HG02885 (cell line): ENCODE data around the gene CFAP100.

Experiments used
- ATAC-seq: cut with Tn5 transposase; IDR thresholded peaks from one replicate; pipeline ENCODE4 v1.9.1; 2021; ENCODE audit warnings: mild to moderate bottlenecking; ENCODE audit not compliant: unreplicated experiment, poor library complexity

CFAP100 gene

DNA sequence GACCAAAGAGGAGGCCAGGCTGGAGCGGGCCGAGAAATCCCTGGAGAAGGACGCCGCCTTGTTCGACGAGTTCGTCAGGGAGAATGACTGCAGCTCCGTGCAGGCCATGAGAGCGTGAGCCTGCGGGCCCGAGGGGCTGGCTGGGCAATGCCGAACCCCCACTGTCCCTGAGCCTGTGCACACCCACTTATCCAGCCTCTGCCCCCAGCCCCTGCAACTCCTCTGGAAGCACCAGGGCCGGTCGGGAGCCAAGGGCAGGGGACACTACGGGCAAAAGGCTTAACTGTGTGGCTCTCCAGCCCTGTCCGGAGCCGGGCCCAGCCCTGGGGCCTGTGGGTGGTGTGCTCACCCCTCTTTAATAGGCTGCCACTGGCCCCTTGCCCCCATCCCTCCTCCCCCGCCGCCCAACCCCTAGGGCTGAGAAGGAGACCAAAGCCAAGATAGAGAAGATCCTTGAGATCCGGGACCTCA is 24.0 kb downstream of the CFAP100 start:
- no peak for ATAC-seq

DNA sequence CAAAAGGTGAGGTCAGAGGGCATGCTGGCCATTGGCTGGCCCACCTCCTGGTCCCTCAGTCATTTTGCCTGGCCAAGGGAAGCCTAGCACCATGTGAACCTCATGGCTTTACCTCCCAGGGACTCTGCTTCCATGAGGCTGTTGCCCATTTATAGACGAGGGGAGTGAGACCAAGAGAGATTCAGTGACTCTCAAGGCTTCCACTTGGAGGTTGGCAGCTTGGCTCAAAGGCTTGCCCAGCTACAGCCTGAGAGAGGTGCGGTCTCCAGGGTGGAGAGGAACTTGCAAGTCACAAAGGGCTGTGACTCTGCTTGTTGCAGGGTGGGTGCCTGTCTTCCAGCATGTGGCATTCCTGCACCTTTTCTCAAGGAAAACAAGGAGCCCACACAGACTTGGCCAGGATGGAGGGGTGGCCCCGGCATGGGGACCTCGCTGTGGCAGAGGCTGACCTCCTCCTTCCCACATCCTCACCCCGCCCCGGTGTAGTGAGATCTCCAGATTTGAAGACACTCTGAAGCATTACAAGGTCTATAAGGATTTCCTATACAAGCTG is 24.5 kb downstream of the CFAP100 start:
- no peak for ATAC-seq

DNA sequence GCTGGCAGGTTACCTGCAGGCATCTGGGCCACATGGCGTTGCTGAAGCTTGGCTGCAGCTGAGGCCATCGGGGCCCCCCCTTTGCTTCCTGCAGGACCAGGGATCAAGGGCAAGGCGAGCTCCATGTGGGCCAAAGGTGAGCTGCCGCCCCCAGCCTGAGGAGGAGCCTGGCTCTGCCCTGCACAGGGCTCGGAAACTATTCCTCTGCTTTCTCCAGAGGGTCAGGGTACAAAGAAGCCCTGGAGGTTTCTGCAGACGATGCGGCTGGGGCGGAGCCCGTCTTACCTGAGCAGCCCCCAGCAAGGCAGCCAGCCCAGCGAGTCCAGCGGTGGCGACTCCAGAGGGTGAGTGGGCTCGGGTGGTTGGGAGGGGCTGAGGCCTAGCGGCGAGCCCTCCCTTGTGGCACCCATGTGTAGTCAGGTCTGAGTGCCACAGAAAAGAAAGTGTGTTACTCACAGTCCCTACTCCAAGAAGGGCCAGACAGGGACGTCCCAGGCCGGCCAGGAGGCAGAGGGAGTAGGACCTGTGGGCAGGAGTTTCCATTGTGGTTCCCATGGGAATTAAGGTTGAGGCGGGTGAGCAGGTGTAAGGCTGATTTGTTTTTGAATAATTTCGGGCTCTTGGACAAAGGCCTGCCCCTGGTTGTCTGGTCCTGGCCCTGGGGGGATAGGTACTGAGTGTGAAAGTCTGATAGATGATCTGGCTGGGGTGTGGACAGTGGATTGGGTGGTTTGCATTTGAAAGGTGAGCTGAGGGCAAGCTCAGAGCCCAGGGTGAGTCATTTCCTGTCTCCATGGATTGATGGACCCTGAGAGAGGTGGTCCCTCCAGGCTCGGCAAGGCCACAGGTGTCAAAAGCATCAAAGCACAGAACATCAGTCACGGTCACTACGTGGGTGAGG is 25.4 kb downstream of the CFAP100 start:
- ATAC-seq, result no peak

DNA sequence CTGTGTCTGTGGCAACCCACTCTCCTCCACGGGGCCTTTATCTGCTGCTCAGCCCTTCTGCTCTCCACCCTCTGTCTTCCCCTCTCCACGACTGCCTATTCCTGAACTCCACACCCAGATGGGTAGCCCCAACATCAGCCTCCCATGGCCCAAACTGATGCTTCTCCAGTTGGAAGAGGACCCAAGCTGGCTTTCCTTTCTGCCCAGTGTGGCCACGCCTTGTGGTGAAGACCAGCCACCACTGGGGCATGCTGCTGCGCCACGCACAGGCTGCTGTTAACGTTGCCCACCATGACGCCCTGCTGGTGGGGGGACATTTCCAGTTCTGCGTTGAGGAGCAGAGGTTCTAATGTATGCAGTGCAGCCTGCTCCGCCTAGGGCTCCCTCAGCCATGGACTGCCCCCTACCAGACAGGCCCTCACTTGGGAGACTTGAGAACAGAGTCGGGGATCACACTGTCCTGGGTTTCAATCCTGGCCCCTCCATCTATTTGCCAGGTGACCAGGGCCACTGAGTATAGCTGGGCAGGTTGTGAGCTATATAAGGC is 26.9 kb downstream of the CFAP100 start:
- no peak for ATAC-seq

DNA sequence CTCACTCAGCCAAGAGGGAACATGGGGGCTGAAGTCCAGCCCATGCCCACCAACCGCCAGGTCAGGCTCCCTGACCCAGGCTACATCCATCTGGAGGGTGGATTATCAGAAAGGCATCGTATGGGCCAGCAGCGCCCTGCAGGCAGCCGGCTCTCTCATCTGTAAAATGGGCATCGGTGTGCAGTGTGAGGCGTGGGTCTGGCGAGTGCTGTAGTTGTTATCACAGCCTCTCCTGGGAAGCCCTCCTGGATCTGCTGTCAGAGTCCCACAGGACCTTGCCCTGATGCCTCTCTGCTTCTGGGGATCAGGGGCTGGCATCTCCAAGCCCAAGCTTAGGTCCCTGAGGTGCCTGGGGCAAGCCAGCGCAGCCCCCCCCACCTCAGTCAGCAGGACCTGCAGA is 27.4 kb downstream of the CFAP100 start:
- no peak for ATAC-seq

DNA sequence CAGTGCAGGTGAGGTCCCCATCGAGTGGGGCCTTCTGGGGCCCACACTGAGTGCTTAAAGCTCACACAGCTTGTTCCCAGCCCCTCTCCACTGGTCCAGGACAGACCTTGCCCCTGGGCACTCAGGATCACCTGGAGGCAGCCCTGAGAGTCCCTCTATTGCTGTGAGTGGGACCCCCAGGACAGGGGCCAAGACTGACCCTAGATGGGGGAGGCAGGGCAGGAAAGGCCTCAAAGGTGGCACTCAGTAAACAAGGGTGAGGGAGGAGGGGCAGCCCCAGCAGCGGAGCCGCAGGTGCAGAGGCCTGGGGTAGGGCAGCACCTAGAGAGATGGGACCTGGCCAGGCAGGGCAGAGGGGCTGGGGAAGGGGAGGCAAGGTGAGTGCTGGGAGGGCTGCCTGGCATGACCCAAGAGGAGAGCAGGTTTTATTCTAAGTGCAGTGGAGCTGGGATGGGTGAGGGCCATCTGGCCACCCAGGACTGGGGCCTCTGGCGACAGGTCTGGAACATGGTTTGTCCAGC is 27.9 kb downstream of the CFAP100 start:
- no peak for ATAC-seq

DNA sequence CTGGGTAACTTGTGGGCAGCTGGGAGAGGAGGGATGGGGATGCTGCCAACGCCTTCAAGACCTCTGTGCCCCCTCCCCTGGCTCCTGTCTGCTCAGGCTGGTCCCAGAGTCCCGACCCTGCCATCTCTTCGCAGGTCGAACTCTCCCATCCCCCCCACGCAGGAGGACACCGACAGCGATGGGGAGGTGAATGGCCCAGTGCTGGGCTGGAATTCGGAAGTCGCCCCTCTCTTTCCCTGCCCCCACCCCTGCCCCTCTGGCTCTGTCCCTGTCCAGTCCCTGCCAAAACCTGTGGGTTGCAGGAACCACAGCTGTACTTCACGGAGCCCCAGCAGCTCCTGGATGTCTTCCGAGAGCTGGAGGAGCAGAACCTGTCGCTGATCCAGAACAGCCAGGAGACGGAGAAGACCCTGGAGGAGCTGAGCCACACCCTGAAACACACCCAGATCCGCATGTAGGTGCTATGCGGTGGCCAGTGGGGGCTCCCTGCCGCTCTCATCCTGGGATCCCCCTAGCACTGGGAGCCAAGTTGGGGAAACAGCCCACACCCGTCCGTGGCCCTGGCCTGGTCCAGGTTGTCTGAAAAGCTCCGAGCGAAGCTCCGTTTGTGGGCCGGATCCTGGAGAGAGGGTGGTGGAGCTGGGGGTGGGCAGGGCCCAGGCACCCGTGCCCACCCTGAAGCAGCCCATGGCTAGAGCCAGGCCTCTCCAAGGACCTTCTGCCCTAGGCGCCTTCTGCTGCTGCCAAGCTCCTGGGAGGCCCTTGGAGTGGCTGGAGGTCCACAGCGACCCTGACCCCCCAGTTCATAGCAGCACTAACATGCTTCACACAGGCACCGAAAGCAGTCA is 28.7 kb downstream of the CFAP100 start:
- ATAC-seq, result no peak

DNA sequence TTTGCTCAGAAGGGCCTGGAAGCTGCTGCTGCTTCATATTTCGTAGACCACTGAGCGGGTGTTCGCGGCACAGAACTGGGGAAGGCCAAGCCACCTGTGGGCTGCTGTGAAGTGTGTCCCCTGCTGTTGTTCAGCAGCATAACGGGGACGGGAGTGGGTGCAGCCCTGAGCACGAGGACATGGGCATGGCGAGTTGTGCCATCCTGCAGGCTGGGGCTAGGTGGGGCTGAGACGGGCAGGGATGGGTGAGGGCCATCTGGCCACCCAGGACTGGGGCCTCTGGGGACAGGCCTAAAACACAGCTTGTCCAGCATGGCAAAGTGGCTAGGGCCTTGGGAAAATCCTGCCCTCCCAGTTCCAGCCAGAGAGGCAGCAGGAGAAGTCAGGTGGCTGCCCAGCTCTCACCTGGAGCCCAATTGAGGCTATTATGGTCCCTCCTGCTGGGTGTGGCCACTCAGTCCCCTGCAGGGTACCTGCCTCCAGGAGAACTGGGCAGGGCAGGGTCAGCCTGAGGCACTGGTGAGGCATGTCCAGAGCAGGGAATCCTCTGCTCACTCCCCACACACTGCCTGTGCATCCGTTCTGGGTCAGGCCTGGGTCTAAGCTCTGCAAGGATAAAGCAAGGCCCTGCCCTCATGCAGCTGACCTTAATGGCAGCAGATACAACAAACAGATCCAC is 29.5 kb downstream of the CFAP100 start:
- no peak for ATAC-seq

DNA sequence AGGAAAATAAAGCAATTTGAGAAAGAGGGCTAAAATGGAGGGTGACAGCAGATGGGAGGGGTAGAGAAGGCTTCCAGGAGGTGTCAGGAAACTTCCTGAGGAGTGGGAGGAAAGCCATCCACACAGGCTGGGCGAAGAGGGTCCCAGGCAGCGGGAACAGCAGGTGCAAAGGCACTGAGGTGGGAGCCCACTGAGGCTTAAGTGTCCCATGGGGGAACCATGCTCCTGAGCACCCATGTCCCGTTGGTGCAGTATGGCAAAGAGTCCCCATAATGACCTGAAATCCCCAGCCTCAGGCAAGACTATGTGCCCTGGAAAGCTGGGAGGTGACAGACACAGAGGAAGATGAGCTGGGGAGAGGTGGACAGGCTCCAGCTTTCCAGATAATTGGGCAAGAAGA is 30.0 kb downstream of the CFAP100 start:
- ATAC-seq, result no peak

DNA sequence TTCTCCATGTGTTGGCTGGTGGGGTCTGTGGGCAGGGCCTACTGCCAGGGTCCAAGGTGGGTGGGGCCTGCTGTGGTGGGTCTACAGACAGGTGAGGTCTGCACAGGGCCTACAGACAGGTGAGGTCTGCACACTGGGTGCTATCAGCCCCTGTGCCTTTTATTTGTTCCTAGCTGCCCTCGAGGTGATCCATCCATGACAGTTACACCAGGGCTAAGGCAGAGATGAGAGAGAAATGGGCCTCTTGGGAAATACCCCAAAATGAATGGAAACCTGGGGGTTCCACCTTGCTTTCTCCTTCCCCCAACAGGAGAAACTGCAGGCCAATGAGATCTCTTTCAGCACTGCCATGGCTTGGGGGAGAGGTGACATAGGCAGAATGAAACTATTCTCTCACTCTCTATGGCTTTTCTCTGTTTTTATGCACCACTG is 36.4 kb downstream of the CFAP100 start:
- ATAC-seq, result peak; percentile 81

DNA sequence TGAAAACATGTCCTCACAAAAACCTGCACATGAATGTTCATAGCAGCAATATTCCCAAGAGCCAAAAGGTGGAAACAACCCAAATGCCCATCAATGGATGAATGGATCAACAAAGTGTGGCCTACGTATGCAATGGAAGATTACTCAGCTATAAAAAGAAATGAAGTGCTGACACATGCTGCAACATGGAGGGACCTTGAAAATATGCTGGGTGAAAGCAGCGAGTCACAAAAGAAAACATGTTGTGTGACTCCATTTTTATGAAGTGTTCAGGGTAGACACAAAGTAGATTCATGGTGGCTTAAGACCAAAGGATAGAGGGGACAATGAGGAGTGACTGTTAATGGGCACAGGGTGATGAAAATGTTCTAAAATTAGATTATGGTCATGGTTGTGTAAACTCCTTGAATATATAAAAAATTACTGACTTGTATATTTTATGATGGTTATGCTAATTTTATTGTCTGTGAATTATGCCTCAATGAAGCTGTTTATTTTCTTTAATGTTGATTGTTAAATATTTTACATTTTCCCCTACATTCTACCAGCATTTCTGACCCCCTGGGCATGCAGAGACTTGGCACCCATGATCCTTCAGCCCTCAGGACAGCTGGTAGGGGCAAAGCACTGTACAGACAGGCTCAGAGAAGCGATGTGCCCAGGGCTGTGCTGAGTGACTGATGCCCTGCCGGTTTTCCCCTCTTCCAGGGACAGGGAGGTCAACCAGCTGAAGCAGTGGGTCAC is 37.8 kb downstream of the CFAP100 start:
- no peak for ATAC-seq

DNA sequence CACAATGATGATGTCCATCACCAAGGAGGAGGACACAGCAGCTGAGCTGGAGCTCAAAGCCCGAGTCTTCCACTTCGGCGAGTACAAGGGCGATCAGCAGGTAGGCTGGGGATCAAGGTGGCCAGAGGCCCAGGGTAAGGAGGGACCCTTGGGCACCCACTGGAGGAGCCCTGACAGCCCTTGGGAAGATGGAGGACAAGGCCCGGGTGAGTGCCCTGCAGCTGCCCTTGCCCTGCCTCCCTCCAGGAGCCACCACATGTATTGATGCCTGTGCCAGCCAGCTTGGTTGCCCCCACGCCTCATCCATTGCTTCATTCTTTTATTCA is 38.4 kb downstream of the CFAP100 start:
- no peak for ATAC-seq

DNA sequence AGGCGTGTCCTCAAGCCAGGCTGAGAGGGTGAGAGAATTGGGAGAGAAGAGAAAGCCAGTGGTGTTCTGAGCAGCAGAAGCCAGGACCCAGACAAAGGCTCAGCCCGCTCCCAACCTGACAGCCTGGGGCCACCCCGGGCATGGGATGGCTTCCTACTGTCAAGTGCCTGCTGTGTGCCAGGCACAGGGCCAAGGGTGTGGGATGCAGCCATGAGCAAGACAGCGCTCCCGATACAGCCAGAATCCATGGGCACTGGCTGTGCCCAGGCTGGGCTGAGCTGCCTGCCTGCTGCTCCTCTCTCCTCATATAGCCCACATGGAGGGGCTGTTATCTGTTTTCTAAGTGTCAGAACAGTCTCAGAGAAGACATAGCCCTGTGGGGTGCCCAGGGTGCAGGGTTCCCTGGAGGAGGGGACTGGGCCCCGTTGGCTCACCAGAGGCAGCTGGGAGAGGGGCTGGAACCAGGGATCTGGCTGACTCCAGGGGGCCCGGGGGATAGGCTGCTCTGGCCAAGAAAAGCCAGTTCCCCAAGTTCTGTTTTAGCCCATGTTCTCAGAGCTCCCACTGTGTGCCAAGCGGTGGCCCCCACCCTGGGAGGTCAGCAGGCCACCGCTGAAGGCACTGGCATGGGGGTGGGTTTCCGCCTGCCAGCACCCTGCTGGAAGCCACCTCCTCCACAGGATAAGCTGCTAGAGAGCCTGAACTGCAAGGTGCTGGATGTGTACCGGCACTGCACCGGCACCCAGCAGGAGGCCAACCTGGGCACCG is 39.0 kb downstream of the CFAP100 start:
- no peak for ATAC-seq

DNA sequence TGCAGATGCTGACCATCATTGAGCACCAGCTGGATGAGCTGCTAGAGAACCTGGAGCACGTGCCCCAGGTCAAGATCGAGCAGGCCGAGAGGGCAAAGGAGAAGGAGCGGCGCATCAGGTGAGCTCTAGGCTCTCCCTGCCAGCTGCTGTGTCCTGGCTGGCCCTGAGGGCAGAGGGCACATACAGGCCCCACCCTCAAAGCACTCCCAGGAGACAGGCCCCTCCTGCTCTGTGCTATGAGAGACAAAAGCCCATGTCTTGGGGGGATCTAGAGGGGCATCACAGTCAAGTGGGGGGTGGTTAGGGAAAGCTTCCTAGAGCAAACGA is 39.5 kb downstream of the CFAP100 start:
- no peak for ATAC-seq

DNA sequence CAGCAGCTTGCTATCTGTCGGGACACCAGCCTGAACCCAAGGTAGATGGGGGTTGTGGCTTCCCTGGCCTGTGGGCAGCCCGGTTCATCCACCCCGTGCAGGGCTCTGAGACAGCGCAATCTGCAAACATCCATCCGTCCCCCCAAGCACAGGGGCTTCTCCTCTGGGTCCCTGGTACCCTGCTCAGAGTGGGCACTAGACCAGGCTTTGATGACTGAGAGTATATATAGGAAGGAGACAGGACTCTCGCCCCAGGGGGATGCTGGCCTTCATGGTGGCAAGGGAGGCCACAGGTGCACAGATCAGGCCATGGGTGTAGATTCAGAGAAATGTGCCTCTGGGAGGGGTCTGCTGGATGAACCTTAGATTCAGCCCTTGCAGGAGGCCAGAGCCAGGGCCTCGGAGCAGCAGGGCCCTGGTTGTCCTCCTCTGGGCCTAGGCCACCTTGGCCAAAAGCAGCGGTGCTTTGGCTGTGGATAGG is 40.3 kb downstream of the CFAP100 start:
- no peak for ATAC-seq

DNA sequence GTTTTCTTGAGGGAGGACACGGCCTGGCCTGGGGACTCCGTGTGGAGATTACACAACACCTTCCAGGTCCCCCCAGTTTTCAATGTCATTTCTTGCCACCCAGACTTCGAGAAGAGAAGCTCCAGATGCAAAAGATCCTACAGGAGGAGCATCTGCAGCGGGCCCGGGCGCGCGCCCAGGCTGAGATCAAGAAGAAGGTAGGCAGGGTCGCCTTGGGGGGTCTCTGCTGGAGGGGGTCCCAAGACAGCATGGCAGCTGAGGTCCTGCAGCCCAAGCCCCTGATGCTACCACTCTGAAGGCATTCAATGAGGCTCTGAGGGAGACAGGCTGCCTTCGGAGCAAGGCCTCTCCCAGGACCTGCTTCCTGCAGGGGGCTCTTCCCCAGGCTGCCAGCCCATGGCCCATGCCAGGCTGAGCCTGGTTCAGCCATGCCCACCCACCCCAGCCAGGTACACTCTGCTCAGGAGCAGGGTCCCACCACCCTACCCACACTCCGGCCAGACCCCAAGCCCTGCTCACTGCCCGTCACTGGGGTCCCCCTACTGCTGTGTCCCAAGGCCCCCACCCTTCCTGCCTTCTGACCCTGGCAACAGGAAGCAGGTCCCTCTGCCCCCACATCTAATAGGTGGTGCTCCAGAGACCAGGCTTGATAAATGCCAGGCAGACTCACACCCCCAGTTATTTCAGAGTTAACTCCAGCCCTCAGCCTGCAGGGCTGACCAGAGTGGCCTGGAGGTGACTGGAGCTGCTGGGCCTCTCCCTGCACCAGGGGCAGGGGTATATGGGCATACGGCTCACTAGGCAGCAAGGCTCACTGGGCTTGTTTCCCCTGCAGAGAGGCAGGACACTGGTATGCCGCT is 41.0 kb downstream of the CFAP100 start:
- no peak for ATAC-seq

DNA sequence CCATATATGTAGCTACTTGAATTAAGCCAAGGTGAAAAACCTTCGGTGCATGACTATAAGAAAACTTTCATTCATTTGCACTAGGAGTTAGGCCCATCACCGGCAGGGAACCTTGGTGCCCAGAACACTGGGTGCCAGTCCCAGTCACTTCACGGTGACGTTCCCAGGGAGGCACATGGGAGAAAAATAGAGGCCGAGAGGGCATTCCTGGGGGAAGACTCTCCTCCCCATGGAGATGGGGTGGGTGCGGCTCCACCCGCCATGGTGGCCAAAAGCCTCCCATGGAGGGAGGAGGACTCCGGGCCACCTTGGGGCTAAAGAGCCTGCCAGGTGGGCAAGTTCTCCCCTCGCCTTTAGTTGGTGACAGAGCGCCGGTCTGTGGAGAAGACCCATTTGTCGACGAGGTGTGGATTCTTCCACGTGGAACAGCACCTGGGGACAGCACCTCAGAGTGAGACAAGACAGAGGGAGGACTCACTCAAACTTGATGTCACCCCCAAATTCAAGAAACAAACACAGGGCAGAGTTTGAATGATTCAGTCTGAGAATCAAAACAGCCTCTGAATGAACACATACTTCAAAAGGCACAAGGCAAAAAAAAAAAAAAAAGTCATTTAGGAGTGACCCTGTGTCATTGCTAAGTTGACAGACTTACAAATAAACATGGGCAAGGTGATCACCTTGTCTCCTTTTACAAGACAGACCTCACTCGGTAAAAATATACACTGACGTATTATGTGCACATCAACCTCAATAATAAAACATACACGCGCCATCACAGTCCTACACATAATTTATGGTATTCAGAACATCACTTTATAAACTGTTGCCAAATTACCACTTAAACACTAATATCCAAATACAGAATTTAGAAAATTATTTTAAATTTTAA is 42.4 kb downstream of the CFAP100 start:
- no peak for ATAC-seq
